Stimulated activated CD4-positive, alpha-beta T cell treated with anti-CD3 and anti-CD28 coated beads, Interleukin-1b, Interleukin-23, amount 100 ng/mL, for 48 hours (primary cell): ENCODE data around the gene CPNE4.
"Not testable (repeated sequence)": the region's sequence is repeated elsewhere in the genome, so short reads cannot be mapped to it uniquely, and the experiment has no call there.

Source experiments
- DNase-seq: peaks from one replicate; pipeline ENCODE4 v3.0.0-alpha.2; 2020

Gene CPNE4

GRCh38 chr3:131957511-131957910 lies 77.3 kb downstream of the CPNE4 start:
- DNase-seq, result no peak

GRCh38 chr3:131948806-131949205 lies 86.0 kb downstream of the CPNE4 start:
- no peak for DNase-seq

- no peak for DNase-seq
Measured at GRCh38 chr3:131944676-131945075, 90.1 kb downstream of the CPNE4 start.

- DNase-seq, result no peak
Measured at GRCh38 chr3:131933665-131934064, 101.1 kb downstream of the CPNE4 start.

GRCh38 chr3:131928593-131928992 lies 106.2 kb downstream of the CPNE4 start:
- no peak for DNase-seq

GRCh38 chr3:131925571-131925970 lies 109.2 kb downstream of the CPNE4 start:
- no peak for DNase-seq

- no peak for DNase-seq
Measured at GRCh38 chr3:131922356-131922755, 112.5 kb downstream of the CPNE4 start.

- no peak for DNase-seq
Measured at GRCh38 chr3:131917006-131917405, 117.8 kb downstream of the CPNE4 start.

- DNase-seq, result no peak
Measured at GRCh38 chr3:131914090-131914691, 120.6 kb downstream of the CPNE4 start.

- no peak for DNase-seq
Measured at GRCh38 chr3:131912255-131912654, 122.6 kb downstream of the CPNE4 start.

GRCh38 chr3:131907796-131908195 lies 127.0 kb downstream of the CPNE4 start:
- DNase-seq, result no peak

- no peak for DNase-seq
Measured at GRCh38 chr3:131903988-131904415, 130.8 kb downstream of the CPNE4 start.

GRCh38 chr3:131901686-131902085 lies 133.1 kb downstream of the CPNE4 start:
- DNase-seq, result no peak

- no peak for DNase-seq
Measured at GRCh38 chr3:131900891-131901290, 133.9 kb downstream of the CPNE4 start.

GRCh38 chr3:131899021-131899420 lies 135.8 kb downstream of the CPNE4 start:
- DNase-seq, result no peak

GRCh38 chr3:131898346-131898745 lies 136.5 kb downstream of the CPNE4 start:
- DNase-seq, result no peak

GRCh38 chr3:131896285-131896684 lies 138.5 kb downstream of the CPNE4 start:
- DNase-seq, result no peak

- no peak for DNase-seq
Measured at GRCh38 chr3:131895766-131896165, 139.0 kb downstream of the CPNE4 start.

GRCh38 chr3:131892331-131892730 lies 142.5 kb downstream of the CPNE4 start:
- DNase-seq, result no peak

GRCh38 chr3:131885871-131886270 lies 148.9 kb downstream of the CPNE4 start:
- DNase-seq, result not testable (repeated sequence)

GRCh38 chr3:131883711-131884407 lies 151.0 kb downstream of the CPNE4 start:
- DNase-seq, result no peak

GRCh38 chr3:131883086-131883485 lies 151.7 kb downstream of the CPNE4 start:
- DNase-seq, result no peak

GRCh38 chr3:131881777-131882176 lies 153.0 kb downstream of the CPNE4 start:
- DNase-seq, result no peak

- no peak for DNase-seq
Measured at GRCh38 chr3:131880948-131881347, 153.9 kb downstream of the CPNE4 start.

- DNase-seq, result no peak
Measured at GRCh38 chr3:131868203-131868602, 166.6 kb downstream of the CPNE4 start.
